Panc1 (cell line): Measurements from ENCODE around the gene CLK3.

Experiments
- POLR2AphosphoS5 ChIP-seq: IDR thresholded peaks from 2 replicates; pipeline ENCODE4 v1.6.1; 2012; ENCODE audit warnings: mild to moderate bottlenecking, low read depth, low read length, moderate library complexity
- TF ChIP-seq, protein P1 (sequence below): fragments of 450-650 bp; IDR thresholded peaks from 2 replicates; pipeline ENCODE4 v1.5.1; 2017; ENCODE audit warnings: mild to moderate bottlenecking
- TF ChIP-seq, protein P2 (sequence below), 2 experiments: IDR thresholded peaks; 2 replicates each; pipeline ENCODE4 v1.6.1; 2011 to 2012; ENCODE audit warnings: low read depth in 2 of 2, control low read depth in 1 of 2, low read length in 1 of 2, mild to moderate bottlenecking in 1 of 2, moderate library complexity in 1 of 2; ENCODE audit not compliant: insufficient read depth in 1 of 2

DNA sequence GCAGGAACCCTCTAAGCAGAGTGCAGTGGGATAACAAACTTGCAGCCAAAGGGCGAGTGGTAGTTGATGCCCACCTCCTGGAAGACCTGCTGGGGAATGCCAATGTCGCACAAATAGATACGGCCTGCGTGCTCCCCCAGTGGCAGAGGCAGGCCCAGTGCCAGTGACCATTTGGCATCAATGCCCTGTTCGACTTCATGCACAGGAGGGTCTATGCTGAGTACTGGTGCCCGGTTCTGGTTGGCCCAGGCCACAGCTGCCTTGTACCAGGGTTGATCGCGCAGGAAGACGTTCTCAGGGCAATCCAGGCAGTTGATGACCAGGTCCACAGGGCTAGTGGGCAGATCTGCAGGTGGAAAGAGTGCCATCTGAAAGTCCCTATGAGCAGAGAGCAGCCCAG is 17.0 kb downstream of the CLK3 start:
- TF ChIP-seq, protein P1, sequence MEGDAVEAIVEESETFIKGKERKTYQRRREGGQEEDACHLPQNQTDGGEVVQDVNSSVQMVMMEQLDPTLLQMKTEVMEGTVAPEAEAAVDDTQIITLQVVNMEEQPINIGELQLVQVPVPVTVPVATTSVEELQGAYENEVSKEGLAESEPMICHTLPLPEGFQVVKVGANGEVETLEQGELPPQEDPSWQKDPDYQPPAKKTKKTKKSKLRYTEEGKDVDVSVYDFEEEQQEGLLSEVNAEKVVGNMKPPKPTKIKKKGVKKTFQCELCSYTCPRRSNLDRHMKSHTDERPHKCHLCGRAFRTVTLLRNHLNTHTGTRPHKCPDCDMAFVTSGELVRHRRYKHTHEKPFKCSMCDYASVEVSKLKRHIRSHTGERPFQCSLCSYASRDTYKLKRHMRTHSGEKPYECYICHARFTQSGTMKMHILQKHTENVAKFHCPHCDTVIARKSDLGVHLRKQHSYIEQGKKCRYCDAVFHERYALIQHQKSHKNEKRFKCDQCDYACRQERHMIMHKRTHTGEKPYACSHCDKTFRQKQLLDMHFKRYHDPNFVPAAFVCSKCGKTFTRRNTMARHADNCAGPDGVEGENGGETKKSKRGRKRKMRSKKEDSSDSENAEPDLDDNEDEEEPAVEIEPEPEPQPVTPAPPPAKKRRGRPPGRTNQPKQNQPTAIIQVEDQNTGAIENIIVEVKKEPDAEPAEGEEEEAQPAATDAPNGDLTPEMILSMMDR = no peak
- no peak for TF ChIP-seq POLR2AphosphoS5
- TF ChIP-seq, protein P2, sequence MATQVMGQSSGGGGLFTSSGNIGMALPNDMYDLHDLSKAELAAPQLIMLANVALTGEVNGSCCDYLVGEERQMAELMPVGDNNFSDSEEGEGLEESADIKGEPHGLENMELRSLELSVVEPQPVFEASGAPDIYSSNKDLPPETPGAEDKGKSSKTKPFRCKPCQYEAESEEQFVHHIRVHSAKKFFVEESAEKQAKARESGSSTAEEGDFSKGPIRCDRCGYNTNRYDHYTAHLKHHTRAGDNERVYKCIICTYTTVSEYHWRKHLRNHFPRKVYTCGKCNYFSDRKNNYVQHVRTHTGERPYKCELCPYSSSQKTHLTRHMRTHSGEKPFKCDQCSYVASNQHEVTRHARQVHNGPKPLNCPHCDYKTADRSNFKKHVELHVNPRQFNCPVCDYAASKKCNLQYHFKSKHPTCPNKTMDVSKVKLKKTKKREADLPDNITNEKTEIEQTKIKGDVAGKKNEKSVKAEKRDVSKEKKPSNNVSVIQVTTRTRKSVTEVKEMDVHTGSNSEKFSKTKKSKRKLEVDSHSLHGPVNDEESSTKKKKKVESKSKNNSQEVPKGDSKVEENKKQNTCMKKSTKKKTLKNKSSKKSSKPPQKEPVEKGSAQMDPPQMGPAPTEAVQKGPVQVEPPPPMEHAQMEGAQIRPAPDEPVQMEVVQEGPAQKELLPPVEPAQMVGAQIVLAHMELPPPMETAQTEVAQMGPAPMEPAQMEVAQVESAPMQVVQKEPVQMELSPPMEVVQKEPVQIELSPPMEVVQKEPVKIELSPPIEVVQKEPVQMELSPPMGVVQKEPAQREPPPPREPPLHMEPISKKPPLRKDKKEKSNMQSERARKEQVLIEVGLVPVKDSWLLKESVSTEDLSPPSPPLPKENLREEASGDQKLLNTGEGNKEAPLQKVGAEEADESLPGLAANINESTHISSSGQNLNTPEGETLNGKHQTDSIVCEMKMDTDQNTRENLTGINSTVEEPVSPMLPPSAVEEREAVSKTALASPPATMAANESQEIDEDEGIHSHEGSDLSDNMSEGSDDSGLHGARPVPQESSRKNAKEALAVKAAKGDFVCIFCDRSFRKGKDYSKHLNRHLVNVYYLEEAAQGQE (IDR thresholded peaks at IDR 0.05; ENCODE audit: insufficient read depth in 1 of 2, low read depth in 2 of 2, low read length in 1 of 2) = no peak
